ENCODE results near the gene TFAP2E. TPM values are rescaled to one million over a fixed set of nuclear protein-coding genes. Genes with fewer than 3 reads are reported as not detected.
A peak's percentile ranks its signal among the peaks of the same experiment; 100 is the strongest.

TFAP2E gene
- total and polyA plus RNA-seq, 2 donors from 2014 or later = 0.28 to 1.0 TPM

DNA sequence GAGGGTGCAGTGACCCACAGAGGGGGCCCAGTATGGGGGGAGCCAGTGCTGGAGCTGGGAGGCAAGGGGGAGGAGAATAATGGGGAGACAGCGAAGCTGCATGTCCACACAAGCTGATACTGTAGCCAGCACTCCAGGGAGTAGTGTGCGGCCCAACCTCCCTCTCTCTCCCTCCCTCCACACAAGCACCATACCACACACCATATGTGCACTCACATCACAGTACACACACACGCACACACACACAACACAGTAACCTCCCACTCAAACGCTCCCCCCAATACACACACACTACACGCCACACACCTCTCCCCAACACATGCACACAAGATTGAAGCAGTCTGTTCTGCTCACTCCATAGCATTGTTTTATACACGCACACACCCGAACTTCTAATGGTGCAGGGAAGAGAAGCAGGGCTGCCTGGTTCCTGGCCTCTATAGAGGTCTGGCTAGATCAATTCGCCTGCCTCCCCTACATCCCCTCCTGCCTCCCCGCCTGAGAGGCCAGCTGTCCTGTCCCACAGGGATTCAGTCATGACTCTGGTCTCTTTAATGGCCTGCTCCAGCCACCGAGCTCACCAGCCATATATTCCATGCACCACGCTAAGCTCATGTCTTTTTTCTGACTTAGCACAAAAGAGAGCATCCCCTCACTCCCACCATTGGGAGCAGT is 11.7 kb upstream of the TFAP2E start:
- Histone ChIP-seq H3K36me3 (ENCODE audit: control insufficient read depth in 2 of 3, insufficient read depth in 3 of 3, low read length in 3 of 3) (peaks cover 0 to 9% (median 0%) of the 10 kb centered on the region in 3 donors), H3K27ac (ENCODE audit: low read depth in 2 of 2, low read length in 2 of 2) (no peak overlapping the region), H3K4me3 (ENCODE audit: low read length in 3 of 3) (no peak overlapping the region), H3K27me3 (ENCODE audit: control insufficient read depth, insufficient read depth, low read length) (no peaks in the 10 kb centered on the region), H3K4me1 (ENCODE audit: control insufficient read depth in 2 of 3, insufficient read depth in 2 of 3, low read depth in 1 of 3, low read length in 3 of 3) (peaks cover 0 to 10% (median 0%) of the 10 kb centered on the region in 3 donors), H3K9me3 (ENCODE audit: control insufficient read depth in 2 of 3, insufficient read depth in 1 of 3, low read length in 3 of 3) (no peaks in the 10 kb centered on the region), H3K9ac (ENCODE audit: low read length in 3 of 3) (no peak overlapping the region)
- intact Hi-C loops (cut with DNase I) = loop anchor here (5.0 kb wide), 1 partner anchor 109 kb away; no protein-coding TSS in a partner anchor
- TF ChIP-seq, protein P1, sequence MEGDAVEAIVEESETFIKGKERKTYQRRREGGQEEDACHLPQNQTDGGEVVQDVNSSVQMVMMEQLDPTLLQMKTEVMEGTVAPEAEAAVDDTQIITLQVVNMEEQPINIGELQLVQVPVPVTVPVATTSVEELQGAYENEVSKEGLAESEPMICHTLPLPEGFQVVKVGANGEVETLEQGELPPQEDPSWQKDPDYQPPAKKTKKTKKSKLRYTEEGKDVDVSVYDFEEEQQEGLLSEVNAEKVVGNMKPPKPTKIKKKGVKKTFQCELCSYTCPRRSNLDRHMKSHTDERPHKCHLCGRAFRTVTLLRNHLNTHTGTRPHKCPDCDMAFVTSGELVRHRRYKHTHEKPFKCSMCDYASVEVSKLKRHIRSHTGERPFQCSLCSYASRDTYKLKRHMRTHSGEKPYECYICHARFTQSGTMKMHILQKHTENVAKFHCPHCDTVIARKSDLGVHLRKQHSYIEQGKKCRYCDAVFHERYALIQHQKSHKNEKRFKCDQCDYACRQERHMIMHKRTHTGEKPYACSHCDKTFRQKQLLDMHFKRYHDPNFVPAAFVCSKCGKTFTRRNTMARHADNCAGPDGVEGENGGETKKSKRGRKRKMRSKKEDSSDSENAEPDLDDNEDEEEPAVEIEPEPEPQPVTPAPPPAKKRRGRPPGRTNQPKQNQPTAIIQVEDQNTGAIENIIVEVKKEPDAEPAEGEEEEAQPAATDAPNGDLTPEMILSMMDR (IDR thresholded peaks at IDR 0.05; ENCODE audit: borderline replicate concordance, extremely low read depth, insufficient read depth) = no peak
- DNase-seq = no peak
- no peak for FAIRE-seq

DNA sequence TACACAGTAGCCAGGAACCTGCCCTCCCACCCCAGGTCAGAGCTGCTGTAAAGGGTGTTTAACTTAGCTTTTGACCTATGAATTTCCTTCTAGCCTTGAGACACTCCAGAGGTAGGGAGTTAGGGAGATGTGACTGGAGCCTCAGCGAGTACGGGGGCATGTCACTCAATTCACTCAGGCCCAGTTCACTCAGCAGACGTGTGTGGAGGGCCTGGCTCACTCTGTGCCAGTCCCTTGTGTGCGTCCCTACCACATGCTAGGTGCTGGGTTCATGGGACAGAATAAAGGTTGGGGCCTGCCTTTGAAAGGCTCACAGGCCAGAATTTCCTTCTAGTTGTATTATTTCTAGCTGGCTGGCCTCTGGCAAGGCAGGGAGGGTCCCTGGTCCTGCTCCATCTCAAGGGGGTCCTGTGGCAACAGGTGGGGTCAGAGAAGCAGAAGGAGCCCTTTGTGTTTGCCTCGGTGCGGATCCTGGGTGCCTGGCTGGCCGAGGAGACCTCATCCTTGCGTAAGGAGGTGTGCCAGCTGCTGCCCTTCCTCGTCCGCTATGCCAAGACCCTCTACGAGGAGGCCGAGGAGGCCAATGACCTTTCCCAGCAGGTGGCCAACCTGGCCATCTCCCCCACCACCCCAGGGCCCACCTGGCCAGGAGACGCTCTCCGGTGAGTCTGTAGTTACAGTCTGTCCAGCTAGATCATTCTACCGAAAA is 11.0 kb upstream of the TFAP2E start:
- FAIRE-seq = no peak
- Histone ChIP-seq H3K27me3 (ENCODE audit: control insufficient read depth, insufficient read depth, low read length) (no peaks in the 10 kb centered on the region), H3K9me3 (ENCODE audit: control insufficient read depth in 2 of 3, insufficient read depth in 1 of 3, low read length in 3 of 3) (no peaks in the 10 kb centered on the region), H3K36me3 (ENCODE audit: control insufficient read depth in 2 of 3, insufficient read depth in 3 of 3, low read length in 3 of 3) (peaks cover 0 to 9% (median 3%) of the 10 kb centered on the region in 3 donors), H3K4me1 (ENCODE audit: control insufficient read depth in 2 of 3, insufficient read depth in 2 of 3, low read depth in 1 of 3, low read length in 3 of 3) (peaks cover 0 to 9% (median 0%) of the 10 kb centered on the region in 3 donors), H3K4me3 (ENCODE audit: low read length in 3 of 3) (no peak overlapping the region), H3K9ac (ENCODE audit: low read length in 3 of 3) (no peak overlapping the region), H3K27ac (ENCODE audit: low read depth in 2 of 2, low read length in 2 of 2) (no peak overlapping the region)
- DNase-seq = peak in 1 of 5 donors; percentile 60
- TF ChIP-seq, protein P1 (IDR thresholded peaks at IDR 0.05; ENCODE audit: borderline replicate concordance, extremely low read depth, insufficient read depth) = no peak
- intact Hi-C loops (cut with DNase I) = loop anchor here (5.0 kb wide), 1 partner anchor 110 kb away; no protein-coding TSS in a partner anchor

DNA sequence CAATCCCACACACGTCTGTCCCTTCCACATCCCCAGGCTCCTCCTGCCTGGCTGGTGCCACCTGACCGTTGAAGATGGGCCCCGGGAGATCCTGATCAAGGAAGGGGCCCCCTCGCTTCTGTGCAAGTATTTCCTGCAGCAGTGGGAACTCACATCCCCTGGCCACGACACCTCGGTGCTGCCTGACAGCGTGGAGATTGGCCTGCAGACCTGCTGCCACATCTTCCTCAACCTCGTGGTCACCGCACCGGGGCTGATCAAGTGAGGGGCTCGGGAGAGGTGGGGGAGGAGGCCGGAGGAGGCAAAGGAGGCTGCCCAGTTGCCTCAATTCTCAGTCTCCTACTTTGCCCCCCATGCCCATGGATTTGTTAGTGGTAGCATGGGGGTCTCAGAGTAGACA is 9.9 kb upstream of the TFAP2E start:
- no peaks in the 10 kb centered on the region for H3K9me3 ChIP-seq (ENCODE audit: control insufficient read depth in 2 of 3, insufficient read depth in 1 of 3, low read length in 3 of 3)
- intact Hi-C loops (cut with DNase I) = loop anchor here (5.0 kb wide), 1 partner anchor 111 kb away; no protein-coding TSS in a partner anchor
- TF ChIP-seq, protein P1 (IDR thresholded peaks at IDR 0.05; ENCODE audit: borderline replicate concordance, extremely low read depth, insufficient read depth) = no peak
- H3K27ac ChIP-seq (ENCODE audit: low read depth in 2 of 2, low read length in 2 of 2) = no peak overlapping the region
- DNase-seq = peak in 1 of 5 donors; percentile 63
- peaks cover 0 to 9% (median 3%) of the 10 kb centered on the region in 3 donors for H3K36me3 ChIP-seq (ENCODE audit: control insufficient read depth in 2 of 3, insufficient read depth in 3 of 3, low read length in 3 of 3)
- no peaks in the 10 kb centered on the region for H3K27me3 ChIP-seq (ENCODE audit: control insufficient read depth, insufficient read depth, low read length)
- FAIRE-seq = no peak
- H3K4me3 ChIP-seq (ENCODE audit: low read length in 3 of 3) = no peak overlapping the region
- H3K4me1 ChIP-seq (ENCODE audit: control insufficient read depth in 2 of 3, insufficient read depth in 2 of 3, low read depth in 1 of 3, low read length in 3 of 3) = peaks cover 0 to 9% (median 0%) of the 10 kb centered on the region in 3 donors
- H3K9ac ChIP-seq (ENCODE audit: low read length in 3 of 3) = no peak overlapping the region

Data from kidney (tissue), 14 donors.